Activated CD4-positive, alpha-beta T cell treated with anti-CD3 and anti-CD28 coated beads, Interleukin-2, amount 50 U/mL, for 24 hours (primary cell): Measurements from ENCODE around the gene MYL6B.
"Not testable (repeated sequence)": the region's sequence is repeated elsewhere in the genome, so short reads cannot be mapped to it uniquely, and the experiment has no call there.

Source experiments
- DNase-seq, 2 donors: peaks; one replicate each; pipeline ENCODE4 v3.0.0-alpha.2; 2020; ENCODE audit warnings: low read depth in 1 of 2, low spot score in 1 of 2

MYL6B gene

DNA sequence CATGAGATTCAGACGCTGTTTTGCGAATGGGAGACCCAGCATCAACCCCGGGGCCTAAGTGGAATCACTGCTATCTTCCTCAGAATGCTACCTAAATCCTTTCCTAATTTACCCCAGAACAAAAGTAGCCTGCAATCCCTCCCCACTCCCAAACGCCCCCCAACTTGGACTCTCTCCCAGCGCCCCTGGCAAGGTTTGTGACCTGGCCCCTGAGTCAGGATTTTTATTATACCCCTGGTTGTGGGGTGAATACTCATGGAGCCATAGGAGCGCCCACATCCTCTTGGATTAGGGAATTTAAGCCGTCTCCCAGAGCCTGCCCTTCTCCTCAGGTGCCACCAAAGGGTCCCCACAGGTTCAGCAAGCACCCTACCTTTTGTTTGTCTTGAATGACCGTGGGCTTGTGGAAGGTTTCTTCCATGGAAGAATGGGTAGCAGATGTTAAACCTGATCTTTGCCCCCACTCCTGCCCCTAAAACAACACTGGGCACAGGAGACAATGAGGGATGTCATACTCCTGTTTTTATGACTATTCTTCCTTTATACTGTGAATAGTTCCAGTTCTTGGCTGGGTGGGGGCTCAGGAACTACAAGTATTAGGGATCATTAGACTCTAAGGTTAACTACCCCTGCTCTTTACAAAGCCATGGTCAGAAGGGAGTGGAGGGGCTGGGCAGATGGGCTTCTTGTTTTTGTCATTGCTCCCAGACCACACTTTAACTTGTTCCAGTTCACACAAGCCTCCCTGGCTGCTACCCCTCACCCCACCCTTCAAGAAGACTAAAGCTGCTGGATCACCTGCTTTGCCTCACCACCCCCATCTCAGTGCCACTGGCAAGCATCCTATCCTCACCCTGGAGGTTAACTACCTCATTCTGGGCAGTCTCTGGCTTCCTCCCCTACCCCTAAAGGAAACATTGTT, 630 bp downstream of the MYL6B start:
- no peak for DNase-seq

- no peak for DNase-seq
Observed at GRCh38 chr12:56153678-56154065, 1.3 kb downstream of the MYL6B start.

DNA sequence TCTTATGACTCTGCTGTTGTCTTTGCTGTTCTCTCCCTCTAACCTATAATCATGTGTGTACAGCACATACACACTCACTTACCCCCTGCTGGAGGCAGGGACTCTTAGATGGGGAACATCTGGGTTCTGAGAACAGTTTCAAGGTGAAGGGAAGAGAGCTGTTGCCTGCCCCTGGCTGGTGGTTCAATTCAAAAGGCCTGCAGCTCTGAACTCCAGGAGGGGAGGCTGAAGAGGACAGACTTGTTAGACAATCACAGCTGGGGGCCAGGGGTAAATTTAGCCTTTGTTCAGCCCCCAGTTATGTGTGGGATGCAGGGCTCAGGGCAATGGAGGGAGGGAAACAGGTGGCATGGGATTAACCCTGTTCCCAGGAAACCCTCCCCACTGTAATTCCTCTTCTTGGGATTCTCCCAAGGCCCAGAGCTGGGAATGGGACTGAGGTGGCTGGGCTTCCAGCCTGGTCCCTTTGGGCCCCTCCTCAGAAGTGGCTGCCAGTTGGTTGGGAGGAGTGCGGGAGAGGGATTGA, 1.9 kb downstream of the MYL6B start:
- DNase-seq: no peak

DNA sequence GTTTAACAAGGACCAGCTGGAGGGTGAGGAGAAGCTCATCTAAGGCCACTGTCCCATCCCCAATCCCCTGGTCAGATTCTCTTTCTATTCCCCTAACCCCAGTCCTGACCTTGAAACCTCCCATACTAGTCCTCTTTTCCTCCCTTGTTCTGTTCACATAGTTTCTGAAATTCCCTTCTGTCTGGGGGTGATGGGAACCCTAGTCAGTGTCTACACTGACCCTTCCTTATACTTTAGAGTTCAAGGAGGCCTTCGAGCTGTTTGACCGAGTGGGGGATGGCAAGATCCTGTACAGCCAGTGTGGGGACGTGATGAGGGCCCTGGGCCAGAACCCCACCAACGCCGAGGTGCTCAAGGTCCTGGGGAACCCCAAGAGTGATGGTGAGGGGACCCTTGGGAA, 2.4 kb downstream of the MYL6B start:
- DNase-seq: no peak

GRCh38 chr12:56155256-56155845, 3.0 kb downstream of the MYL6B start:
- DNase-seq: no peak

DNA sequence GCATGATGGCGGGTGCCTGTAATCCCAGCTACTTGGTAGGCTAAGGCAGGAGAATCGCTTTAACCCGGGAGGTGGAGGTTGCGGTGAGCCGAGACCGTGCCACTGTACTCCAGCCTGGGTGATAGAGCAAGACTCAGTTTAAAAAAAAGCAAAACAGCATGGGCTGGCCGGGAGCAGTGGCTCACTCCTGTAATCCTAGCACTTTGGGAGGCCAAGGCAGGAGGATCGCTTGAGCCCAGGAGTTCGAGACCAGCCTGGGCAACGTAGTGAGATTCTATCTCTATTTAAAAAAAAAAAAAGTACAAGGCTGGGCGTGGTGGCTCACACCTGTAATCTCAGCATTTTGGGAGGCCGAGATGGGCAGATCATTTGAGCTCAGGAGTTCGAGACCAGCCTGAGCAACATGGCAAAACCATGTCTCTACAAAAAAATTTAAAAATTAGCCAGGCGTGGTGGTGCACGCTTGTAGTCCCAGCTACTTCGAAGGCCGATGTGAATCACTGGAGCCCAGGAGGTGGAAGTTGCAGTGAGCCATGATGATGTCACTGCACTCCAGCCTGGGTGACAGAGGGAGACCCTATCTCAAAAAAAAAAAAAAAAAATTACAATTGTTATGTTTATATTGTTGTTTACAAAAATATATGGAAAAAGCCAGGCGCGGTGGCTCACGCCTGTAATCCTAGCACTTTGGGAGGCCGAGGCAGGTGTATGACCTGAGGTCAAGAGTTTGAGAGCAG, 4.2 kb downstream of the MYL6B start:
- DNase-seq: not testable (repeated sequence)

DNA sequence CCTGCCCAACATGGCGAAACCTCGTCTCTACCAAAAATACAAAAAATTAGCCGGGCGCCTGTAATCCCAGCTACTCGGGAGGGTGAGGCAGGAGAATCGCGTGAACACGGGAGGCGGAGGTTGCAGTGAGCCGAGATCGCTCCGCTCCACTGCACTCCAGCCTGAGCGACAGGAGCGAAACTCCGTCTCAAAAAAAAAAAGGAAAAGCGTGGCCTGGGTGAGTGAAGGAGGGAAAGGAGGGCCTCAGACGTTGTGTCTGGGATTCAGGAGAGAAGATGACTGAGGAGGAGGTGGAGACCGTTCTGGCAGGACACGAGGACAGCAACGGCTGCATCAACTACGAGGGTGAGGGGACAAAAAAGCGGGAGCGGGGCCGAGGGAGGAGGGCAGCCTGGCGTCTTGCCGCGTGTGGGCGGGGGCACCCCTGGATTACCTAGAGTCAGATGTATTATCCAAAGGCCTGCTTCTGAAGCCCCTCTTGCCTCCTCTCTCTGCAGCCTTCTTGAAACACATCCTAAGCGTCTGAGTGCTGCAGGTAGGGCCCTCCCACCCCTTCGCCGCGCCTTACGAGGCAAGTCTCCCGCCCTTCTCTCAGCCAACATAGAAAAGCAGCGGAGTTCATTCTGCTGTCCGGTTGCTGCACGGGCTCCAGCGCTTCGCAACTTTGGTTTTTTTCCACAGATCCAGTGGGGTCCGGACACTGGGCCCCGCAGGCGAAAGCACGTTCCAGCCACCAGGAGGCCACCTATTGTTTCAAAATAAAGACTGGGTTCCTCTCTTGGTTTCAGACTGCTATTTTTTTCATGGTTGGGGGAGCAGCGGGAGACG, 5.0 kb downstream of the MYL6B start:
- DNase-seq: peak; percentile 17 to 51

DNA sequence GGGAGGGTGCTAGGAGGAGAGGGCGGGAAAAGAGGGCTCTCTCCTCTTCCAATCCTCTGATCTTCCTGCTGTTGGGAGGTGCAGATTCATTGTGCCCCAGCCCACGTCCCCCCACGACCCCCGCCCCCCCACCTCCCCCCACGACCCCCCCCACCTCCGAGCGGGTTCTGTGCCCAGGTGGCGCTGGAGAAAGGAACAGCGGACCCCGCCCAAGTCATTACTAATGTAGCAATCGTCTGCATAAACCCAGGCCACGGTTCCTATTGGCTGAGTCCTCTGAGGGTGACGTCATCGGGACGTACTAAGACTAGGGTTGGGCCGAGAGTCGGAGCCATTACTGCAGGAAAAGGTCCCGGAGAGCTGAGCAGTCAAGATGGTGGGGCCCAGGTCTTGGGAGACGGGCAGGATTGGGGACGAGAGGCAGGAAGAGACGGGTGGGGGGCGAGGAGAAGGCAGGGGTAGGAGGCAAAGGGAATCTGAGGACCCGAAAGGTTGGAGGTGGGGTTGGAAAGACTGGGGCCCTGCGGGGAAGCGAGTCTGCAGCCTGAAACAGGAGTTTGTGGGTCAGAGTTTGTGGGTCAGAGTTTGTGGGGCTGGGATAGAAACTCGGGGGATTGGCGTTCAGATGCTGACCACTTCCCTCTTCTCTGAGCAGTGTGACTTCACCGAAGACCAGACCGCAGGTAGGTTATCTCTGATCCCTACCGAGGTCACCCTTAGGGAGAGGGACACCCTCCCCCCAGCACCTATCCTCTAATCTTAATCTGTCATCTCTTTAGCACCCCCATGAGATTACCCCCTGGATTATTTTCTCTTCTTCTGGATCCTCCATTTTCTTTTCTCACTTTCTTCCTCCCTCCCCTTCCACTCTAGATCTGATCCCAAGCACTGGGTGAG, 5.9 kb downstream of the MYL6B start, which contains the start of gene MYL6:
Gene MYL6, plus strand, starts transcription at position 331 of the 897 bp plus-strand sequence. Its CDS starts 43 bp downstream, at position 374.
- DNase-seq: peak; percentile 70 to 96

DNA sequence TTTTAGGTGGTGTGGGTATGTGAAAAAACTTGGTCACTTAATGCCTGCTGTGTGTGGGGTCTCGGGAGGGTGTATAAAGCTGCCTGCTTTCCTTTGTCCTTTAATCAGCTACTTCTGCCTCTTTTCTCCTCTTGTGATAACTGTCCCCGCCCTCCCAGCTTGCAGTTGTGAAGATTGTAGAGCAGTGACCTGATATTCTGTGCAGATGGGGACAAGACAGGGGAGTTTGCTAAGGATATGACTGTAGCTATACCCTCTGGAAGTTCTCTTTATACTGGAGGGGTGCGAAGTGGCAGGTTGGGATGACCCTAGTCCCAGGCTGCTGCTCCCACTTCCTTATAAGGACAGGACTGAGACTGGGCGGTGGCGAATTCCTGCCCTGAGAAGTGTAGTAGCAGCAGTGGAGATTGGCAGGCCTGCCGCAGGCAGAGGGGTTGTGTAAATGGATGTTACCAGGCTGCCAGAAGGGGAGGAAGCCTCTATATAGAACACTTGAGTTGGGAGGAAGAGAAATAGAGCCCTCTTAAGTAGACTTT, 6.6 kb downstream of the MYL6B start:
- peak in 1 of 2 donors; percentile 26 for DNase-seq

DNA sequence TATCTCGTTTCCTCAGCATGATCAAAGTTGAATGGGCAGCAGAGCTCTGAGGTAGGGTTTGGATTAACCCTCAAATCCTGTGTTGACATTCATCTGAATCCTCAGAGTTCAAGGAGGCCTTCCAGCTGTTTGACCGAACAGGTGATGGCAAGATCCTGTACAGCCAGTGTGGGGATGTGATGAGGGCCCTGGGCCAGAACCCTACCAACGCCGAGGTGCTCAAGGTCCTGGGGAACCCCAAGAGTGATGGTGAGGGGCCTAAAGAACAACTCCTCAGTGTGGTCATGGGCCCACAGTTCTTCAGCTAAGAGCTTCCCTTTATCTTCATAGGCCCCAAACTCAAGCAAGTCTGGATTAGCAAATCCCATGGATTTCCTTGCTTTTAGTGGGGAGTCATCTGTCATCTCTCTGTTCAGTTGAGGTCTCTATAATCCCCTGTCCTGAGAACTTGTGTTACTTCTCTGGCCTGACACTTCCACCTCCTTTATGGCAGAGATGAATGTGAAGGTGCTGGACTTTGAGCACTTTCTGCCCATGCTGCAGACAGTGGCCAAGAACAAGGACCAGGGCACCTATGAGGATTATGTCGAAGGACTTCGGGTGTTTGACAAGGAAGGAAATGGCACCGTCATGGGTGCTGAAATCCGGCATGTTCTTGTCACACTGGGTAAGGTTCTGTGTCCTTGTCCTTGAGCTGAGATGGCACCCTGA, 7.2 kb downstream of the MYL6B start:
- no peak for DNase-seq

- peak in 1 of 2 donors; percentile 35 for DNase-seq
Observed at GRCh38 chr12:56160193-56160763, 7.9 kb downstream of the MYL6B start.

GRCh38 chr12:56160894-56161689, 8.7 kb downstream of the MYL6B start:
- DNase-seq: no peak

DNA sequence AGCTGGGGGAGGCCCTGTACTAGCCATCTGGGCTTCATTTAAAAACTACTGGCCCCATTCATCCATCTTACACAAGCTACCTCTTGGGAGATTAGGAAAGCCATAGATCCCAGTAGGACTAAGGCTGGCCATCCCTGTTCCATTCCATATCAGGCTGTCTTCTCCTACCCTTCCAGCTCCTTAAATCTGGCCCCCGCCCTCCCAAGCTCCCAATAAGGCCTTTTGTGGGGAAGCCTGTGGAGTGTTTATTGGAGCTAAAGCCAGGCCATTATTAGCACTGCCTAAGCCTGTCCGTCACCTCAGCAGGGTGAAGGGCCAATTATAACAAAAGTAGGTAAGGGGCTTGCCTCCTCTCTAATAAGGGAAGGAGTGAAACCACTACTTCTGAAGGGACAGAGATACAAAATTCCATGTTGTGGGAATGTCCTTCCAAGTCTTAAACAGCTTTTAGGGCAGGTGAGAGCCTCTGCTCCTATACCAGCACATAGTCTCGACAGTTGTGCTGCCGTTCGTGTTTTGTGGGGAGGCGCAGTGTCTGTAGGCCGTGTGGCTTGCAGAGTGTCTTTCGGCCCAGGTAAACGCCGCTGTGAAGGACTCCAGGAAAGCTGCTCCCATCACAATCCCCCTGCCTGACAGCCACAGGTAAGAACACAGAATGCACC, 9.4 kb downstream of the MYL6B start:
- DNase-seq: no peak

DNA sequence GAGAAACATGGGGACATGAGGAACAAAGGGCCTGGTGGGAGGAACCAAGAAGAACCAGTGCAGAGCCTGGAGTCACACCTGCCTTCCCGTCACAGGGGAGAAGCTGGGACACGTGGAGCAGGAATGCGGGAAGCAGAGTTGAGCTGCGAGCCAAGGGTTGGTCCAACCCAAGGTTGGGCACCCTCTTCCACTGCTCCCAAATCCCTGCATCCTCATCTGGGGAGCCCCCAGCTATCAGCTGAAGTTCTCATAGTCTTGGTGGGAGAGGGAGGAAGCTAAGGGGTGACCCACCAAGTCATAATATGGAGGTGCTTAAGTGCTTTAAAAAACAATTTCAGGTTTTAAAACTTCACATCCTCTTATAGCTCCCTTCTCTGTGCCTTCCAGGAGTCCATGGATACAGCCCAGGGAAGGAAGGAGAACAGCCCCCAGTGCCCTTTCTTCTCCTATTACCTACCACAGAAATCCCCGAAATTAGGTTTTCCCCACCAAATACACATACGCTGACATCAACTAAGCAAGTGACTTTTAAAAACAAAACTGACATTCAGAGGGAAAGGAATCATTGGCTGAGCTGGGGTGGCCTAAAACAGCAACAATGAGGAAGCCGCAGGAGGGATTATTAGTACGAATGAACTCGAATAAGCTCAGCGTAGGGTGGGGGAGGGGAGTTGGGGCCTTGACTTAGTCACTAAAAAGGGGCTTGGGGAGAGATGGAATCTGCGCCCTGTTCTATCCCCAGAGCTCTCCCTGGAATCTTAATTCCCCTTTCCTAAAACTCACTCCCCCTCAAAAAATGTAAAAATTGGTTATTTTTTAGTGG, 10.3 kb downstream of the MYL6B start:
- DNase-seq: no peak

GRCh38 chr12:56163533-56164344, 11.4 kb downstream of the MYL6B start:
- no peak for DNase-seq
